Measurements from ENCODE around the gene PLSCR1. TPM values are rescaled to one million over a fixed set of nuclear protein-coding genes. Genes with fewer than 3 reads are reported as not detected.

The PLSCR1 gene
- total RNA-seq, 1 experiment from 2014 or later, result 52.7 TPM

DNA sequence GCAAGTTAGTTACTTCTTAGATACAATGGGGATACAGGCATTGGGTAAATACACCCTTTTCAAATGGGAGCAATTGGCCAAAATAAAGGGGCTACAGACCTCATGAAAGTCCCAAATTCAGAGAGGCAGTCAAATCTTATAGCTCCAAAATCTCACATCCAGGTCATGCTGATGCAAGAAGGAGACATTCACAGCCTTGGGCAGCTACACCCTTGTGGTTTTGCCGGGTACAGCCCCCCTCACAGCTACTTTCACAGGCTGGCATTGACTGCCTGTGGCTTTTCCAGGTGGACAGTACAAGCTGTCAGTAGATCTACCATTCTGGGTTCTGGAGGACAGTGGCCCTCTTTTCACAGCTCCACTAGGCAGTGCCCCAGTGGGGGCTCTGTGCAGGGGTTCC is 17.5 kb upstream of the PLSCR1 start:
- POLR2A ChIA-PET, result no interaction called here

DNA sequence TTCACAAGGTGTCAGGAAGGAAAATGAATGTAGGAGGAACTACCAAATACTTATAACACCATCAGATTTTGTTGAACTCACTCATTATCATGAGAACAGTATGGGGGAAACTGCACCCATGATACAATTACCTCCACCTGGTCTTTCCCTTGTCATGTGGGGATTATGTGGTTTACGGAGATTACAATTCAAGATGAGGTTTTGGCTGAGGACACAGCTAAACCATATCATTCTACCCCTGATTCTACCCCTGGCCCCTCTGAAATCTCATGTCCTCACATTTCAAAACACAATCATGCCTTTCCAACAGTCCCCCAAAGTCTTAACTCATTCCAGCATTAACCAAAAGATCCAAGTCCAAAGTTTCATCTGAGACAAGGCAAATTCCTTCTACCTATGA is 17.1 kb upstream of the PLSCR1 start:
- DNase-seq (ENCODE audit: low read depth, low spot score), result no peak
- ChIA-PET CTCF (no interaction called here), POLR2A (no interaction called here)
- no peaks in the 10 kb centered on the region for H3K4me1 ChIP-seq (ENCODE audit: control insufficient read depth, insufficient read depth, low read length)
- H3K36me3 ChIP-seq (ENCODE audit: control insufficient read depth, insufficient read depth, low read length), result no peaks in the 10 kb centered on the region
- no peaks in the 10 kb centered on the region for H3K9me3 ChIP-seq (ENCODE audit: control insufficient read depth, insufficient read depth, low read depth, low read length)
- intact Hi-C loops (cut with micrococcal nuclease; ENCODE audit: unreplicated experiment) (no loop called here), in situ Hi-C loops (cut with HindIII; ENCODE audit: low pct_unique_long_range_greater_than_20kb, low sequenced_read_pairs) (no loop called here)
- ATAC-seq, result no peak
- H3K27ac ChIP-seq (ENCODE audit: low read length), result no peak overlapping the region
- TF ChIP-seq TCF7L2 (IDR thresholded peaks at IDR 0.05; ENCODE audit: low read depth, low read length), result no peak
- no peak for TF ChIP-seq SIN3A (IDR thresholded peaks at IDR 0.05; ENCODE audit: borderline replicate concordance, insufficient read depth, low read depth, low read length)
- TF ChIP-seq, protein P1, sequence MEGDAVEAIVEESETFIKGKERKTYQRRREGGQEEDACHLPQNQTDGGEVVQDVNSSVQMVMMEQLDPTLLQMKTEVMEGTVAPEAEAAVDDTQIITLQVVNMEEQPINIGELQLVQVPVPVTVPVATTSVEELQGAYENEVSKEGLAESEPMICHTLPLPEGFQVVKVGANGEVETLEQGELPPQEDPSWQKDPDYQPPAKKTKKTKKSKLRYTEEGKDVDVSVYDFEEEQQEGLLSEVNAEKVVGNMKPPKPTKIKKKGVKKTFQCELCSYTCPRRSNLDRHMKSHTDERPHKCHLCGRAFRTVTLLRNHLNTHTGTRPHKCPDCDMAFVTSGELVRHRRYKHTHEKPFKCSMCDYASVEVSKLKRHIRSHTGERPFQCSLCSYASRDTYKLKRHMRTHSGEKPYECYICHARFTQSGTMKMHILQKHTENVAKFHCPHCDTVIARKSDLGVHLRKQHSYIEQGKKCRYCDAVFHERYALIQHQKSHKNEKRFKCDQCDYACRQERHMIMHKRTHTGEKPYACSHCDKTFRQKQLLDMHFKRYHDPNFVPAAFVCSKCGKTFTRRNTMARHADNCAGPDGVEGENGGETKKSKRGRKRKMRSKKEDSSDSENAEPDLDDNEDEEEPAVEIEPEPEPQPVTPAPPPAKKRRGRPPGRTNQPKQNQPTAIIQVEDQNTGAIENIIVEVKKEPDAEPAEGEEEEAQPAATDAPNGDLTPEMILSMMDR (IDR thresholded peaks at IDR 0.05), result no peak
- TF ChIP-seq, protein P2, sequence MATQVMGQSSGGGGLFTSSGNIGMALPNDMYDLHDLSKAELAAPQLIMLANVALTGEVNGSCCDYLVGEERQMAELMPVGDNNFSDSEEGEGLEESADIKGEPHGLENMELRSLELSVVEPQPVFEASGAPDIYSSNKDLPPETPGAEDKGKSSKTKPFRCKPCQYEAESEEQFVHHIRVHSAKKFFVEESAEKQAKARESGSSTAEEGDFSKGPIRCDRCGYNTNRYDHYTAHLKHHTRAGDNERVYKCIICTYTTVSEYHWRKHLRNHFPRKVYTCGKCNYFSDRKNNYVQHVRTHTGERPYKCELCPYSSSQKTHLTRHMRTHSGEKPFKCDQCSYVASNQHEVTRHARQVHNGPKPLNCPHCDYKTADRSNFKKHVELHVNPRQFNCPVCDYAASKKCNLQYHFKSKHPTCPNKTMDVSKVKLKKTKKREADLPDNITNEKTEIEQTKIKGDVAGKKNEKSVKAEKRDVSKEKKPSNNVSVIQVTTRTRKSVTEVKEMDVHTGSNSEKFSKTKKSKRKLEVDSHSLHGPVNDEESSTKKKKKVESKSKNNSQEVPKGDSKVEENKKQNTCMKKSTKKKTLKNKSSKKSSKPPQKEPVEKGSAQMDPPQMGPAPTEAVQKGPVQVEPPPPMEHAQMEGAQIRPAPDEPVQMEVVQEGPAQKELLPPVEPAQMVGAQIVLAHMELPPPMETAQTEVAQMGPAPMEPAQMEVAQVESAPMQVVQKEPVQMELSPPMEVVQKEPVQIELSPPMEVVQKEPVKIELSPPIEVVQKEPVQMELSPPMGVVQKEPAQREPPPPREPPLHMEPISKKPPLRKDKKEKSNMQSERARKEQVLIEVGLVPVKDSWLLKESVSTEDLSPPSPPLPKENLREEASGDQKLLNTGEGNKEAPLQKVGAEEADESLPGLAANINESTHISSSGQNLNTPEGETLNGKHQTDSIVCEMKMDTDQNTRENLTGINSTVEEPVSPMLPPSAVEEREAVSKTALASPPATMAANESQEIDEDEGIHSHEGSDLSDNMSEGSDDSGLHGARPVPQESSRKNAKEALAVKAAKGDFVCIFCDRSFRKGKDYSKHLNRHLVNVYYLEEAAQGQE (IDR thresholded peaks at IDR 0.05; ENCODE audit: insufficient read depth in 1 of 2, low read depth in 2 of 2, low read length in 1 of 2), result no peak
- TF ChIP-seq POLR2AphosphoS5 (IDR thresholded peaks at IDR 0.05; ENCODE audit: low read depth, low read length), result no peak
- H3K27me3 ChIP-seq (ENCODE audit: control insufficient read depth, insufficient read depth, low read length), result no peaks in the 10 kb centered on the region
- no TSS peak for BruUV-seq (replicated peaks)
- H3K4me3 ChIP-seq (ENCODE audit: low read depth in 2 of 2, low read length in 2 of 2), result no peak overlapping the region

More for the DNA sequence above, 17.5 kb upstream of the PLSCR1 start:
- no TSS peak for BruUV-seq (replicated peaks)
- H3K4me1 ChIP-seq (ENCODE audit: control insufficient read depth, insufficient read depth, low read length), result no peaks in the 10 kb centered on the region
- ATAC-seq (no peak), DNase-seq (ENCODE audit: low read depth, low spot score) (no peak)
- intact Hi-C loops (cut with micrococcal nuclease; ENCODE audit: unreplicated experiment), result no loop called here
- no peak overlapping the region for H3K4me3 ChIP-seq (ENCODE audit: low read depth in 2 of 2, low read length in 2 of 2)
- CTCF ChIA-PET, result no interaction called here
- no peak overlapping the region for H3K27ac ChIP-seq (ENCODE audit: low read length)
- H3K27me3 ChIP-seq (ENCODE audit: control insufficient read depth, insufficient read depth, low read length), result no peaks in the 10 kb centered on the region
- in situ Hi-C loops (cut with HindIII; ENCODE audit: low pct_unique_long_range_greater_than_20kb, low sequenced_read_pairs), result no loop called here
- H3K9me3 ChIP-seq (ENCODE audit: control insufficient read depth, insufficient read depth, low read depth, low read length), result no peaks in the 10 kb centered on the region
- TF ChIP-seq TCF7L2 (IDR thresholded peaks at IDR 0.05; ENCODE audit: low read depth, low read length) (no peak), SIN3A (IDR thresholded peaks at IDR 0.05; ENCODE audit: borderline replicate concordance, insufficient read depth, low read depth, low read length) (no peak), POLR2AphosphoS5 (IDR thresholded peaks at IDR 0.05; ENCODE audit: low read depth, low read length) (no peak)
- TF ChIP-seq, protein P1 (IDR thresholded peaks at IDR 0.05), result no peak
- TF ChIP-seq, protein P2 (IDR thresholded peaks at IDR 0.05; ENCODE audit: insufficient read depth in 1 of 2, low read depth in 2 of 2, low read length in 1 of 2), result no peak
- no peaks in the 10 kb centered on the region for H3K36me3 ChIP-seq (ENCODE audit: control insufficient read depth, insufficient read depth, low read length)
